ENCODE results near the gene MAMDC2. TPM values are rescaled to one million over a fixed set of nuclear protein-coding genes. Genes with fewer than 3 reads are reported as not detected.
"Not testable (repeated sequence)": the region's sequence is repeated elsewhere in the genome, so short reads cannot be mapped to it uniquely, and the experiment has no call there.

MAMDC2 gene
- total RNA-seq, 1 donor from 2014 or later: 0.10 TPM

DNA sequence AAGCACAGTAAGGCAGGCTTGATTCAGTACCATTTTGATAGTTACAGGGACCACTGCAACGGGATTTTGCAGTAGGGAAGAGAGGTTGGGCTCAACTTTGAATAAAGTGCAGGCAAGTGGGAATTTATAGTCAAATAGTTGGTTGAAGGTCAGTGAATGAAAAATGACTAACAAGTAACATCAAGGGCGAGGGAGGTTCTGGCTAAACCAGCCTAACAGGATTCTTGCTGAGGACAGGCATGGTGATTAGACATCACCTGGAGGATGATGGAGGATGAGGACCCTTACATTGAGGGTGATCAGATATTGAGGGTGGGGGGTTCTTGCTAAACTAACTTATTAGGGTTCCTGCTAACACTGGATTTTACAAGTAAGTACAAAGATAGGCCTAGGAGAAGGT lies 149.1 kb downstream of the MAMDC2 start:
- DNase-seq (ENCODE audit: low spot score): no peak
- H3K9me3 Mint-ChIP-seq (ENCODE audit: unreplicated experiment): no peaks in the 10 kb centered on the region
- no peaks in the 10 kb centered on the region for H3K27me3 Mint-ChIP-seq (ENCODE audit: unreplicated experiment)
- no peaks in the 10 kb centered on the region for H3K4me1 Mint-ChIP-seq (ENCODE audit: unreplicated experiment)
- H3K4me3 Mint-ChIP-seq (ENCODE audit: unreplicated experiment): no peak overlapping the region
- TF ChIP-seq, protein P1, sequence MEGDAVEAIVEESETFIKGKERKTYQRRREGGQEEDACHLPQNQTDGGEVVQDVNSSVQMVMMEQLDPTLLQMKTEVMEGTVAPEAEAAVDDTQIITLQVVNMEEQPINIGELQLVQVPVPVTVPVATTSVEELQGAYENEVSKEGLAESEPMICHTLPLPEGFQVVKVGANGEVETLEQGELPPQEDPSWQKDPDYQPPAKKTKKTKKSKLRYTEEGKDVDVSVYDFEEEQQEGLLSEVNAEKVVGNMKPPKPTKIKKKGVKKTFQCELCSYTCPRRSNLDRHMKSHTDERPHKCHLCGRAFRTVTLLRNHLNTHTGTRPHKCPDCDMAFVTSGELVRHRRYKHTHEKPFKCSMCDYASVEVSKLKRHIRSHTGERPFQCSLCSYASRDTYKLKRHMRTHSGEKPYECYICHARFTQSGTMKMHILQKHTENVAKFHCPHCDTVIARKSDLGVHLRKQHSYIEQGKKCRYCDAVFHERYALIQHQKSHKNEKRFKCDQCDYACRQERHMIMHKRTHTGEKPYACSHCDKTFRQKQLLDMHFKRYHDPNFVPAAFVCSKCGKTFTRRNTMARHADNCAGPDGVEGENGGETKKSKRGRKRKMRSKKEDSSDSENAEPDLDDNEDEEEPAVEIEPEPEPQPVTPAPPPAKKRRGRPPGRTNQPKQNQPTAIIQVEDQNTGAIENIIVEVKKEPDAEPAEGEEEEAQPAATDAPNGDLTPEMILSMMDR (IDR thresholded peaks at IDR 0.05; ENCODE audit: unreplicated experiment): no peak
- no peaks in the 10 kb centered on the region for H3K36me3 Mint-ChIP-seq (ENCODE audit: low read depth, unreplicated experiment)
- H3K27ac Mint-ChIP-seq (ENCODE audit: unreplicated experiment): no peak overlapping the region

DNA sequence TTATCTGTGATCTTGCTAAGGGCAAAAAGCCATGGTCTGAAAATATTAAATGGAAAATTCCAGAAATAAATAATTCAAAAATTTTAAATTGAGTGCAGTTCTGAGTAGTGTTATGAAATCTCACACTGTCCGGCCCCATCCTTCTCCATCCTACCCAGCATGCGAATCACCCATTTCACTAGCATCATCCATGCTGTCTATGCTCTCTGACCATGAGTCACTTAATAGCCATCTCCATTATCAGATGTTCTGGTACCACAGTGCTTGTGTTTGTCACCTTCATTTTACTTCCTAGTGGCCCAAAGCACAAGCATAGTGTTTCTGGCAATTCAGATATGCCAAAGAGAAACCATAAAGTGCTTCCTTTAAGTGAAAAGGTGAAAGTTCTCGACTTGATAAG lies 151.8 kb downstream of the MAMDC2 start:
- no peak overlapping the region for H3K27ac Mint-ChIP-seq (ENCODE audit: unreplicated experiment)

DNA sequence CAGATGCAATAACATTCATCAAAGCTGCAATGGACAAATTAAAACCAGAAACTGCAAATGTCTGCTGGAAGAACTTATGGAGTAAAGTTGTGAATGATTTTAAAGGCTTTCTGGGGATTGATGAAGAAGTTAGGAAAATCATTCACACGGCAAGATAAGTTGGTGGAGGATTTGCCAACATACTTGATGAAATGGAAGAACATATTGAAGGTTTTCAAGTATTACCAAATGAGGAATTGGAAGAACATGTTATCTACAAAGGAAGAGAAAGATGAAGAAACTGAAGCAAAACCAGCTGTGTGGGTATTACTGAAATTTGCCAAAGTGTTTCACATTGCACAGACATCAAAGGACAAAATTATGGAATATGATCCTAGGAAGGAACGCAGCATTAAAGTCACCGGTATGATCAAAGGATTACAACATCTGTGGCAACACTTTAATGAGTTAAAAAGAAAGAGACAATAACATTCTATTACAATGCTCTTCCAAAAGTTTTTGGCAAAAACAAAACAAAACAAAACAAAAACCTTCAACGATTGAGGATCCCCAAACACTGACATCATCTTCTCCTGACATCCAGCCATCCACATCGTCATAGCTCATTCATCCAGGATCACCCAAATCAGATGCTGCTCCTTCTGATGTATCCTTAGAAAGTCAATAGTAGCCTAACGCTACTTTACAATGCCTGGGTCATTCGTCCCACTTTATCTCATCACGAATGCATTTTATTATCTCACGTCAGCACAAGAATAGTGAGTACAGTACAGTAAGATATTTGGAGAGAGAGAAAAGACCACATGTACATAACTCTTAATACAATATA lies 153.8 kb downstream of the MAMDC2 start:
- TF ChIP-seq, protein P1 (IDR thresholded peaks at IDR 0.05; ENCODE audit: unreplicated experiment): no peak
- Mint-ChIP-seq H3K4me1 (ENCODE audit: unreplicated experiment) (no peaks in the 10 kb centered on the region), H3K9me3 (ENCODE audit: unreplicated experiment) (no peaks in the 10 kb centered on the region), H3K27ac (ENCODE audit: unreplicated experiment) (no peak overlapping the region), H3K4me3 (ENCODE audit: unreplicated experiment) (no peak overlapping the region), H3K36me3 (ENCODE audit: low read depth, unreplicated experiment) (no peaks in the 10 kb centered on the region), H3K27me3 (ENCODE audit: unreplicated experiment) (no peaks in the 10 kb centered on the region)
- DNase-seq (ENCODE audit: low spot score): no peak

More for the DNA sequence above, 151.8 kb downstream of the MAMDC2 start:
- H3K36me3 Mint-ChIP-seq (ENCODE audit: low read depth, unreplicated experiment): no peaks in the 10 kb centered on the region
- DNase-seq (ENCODE audit: low spot score): no peak
- TF ChIP-seq, protein P1 (IDR thresholded peaks at IDR 0.05; ENCODE audit: unreplicated experiment): no peak
- H3K27me3 Mint-ChIP-seq (ENCODE audit: unreplicated experiment): no peaks in the 10 kb centered on the region
- no peaks in the 10 kb centered on the region for H3K4me1 Mint-ChIP-seq (ENCODE audit: unreplicated experiment)
- no peaks in the 10 kb centered on the region for H3K9me3 Mint-ChIP-seq (ENCODE audit: unreplicated experiment)
- H3K4me3 Mint-ChIP-seq (ENCODE audit: unreplicated experiment): no peak overlapping the region

DNA sequence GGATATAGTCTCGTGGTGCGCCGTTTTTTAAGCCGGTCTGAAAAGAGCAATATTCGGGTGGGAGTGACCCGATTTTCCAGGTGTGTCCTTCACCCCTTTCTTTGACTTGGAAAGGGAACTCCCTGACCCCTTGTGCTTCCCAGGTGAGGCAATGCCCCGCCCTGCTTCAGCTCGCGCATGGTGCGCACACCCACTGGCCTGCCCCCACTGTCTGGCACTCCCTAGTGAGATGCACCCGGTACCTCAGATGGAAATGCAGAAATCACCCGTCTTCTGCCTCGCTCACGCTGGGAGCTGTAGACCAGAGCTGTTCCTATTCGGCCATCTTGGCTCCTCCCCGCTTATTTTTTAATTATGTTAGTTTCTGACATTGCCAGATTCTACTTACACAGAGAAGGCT lies 161.1 kb downstream of the MAMDC2 start:
- not testable (repeated sequence) for H3K4me1 Mint-ChIP-seq (ENCODE audit: unreplicated experiment); H3K4me3 Mint-ChIP-seq (ENCODE audit: unreplicated experiment); H3K36me3 Mint-ChIP-seq (ENCODE audit: low read depth, unreplicated experiment); DNase-seq (ENCODE audit: low spot score); H3K27ac Mint-ChIP-seq (ENCODE audit: unreplicated experiment); H3K9me3 Mint-ChIP-seq (ENCODE audit: unreplicated experiment); H3K27me3 Mint-ChIP-seq (ENCODE audit: unreplicated experiment)

GRCh38 chr9:70205366-70206020 lies 161.8 kb downstream of the MAMDC2 start:
- Mint-ChIP-seq H3K4me1 (ENCODE audit: unreplicated experiment) (no peaks in the 10 kb centered on the region), H3K4me3 (ENCODE audit: unreplicated experiment) (no peak overlapping the region)

More at GRCh38 chr9:70205366-70206020, 161.8 kb downstream of the MAMDC2 start:
- Mint-ChIP-seq H3K27ac (ENCODE audit: unreplicated experiment) (no peak overlapping the region), H3K27me3 (ENCODE audit: unreplicated experiment) (peaks cover 6% of the 10 kb centered on the region), H3K36me3 (ENCODE audit: low read depth, unreplicated experiment) (peaks cover 5% of the 10 kb centered on the region), H3K9me3 (ENCODE audit: unreplicated experiment) (no peaks in the 10 kb centered on the region)
- TF ChIP-seq, protein P1 (IDR thresholded peaks at IDR 0.05; ENCODE audit: unreplicated experiment): no peak
- DNase-seq (ENCODE audit: low spot score): no peak

Measured in endothelial cell (in vitro differentiated cells).